Measurements from ENCODE around the gene CPA2.

Gene CPA2

GRCh38 chr7:130262448-130262847 is 4.2 kb upstream of the CPA2 start:
- H3K18ac ChIP-seq (ENCODE audit: low read length) = peak overlapping the region; percentile 6
- H3K27me3 ChIP-seq (ENCODE audit: control insufficient read depth in 3 of 3, insufficient read depth in 3 of 3, low read depth in 1 of 3, low read length in 3 of 3) = no peaks in the 10 kb centered on the region
- no CpG with 5 or more reads among the region's 2 CpGs for WGBS, 2 donors (ENCODE audit: extremely low coverage in 2 of 2, insufficient read length in 2 of 2, insufficient replicate concordance in 1 of 2)
- H3K23ac ChIP-seq (ENCODE audit: low read depth, low read length, poor library complexity) = no peak overlapping the region
- no peak overlapping the region for H2BK5ac ChIP-seq (ENCODE audit: low read length)
- no peaks in the 10 kb centered on the region for H3K79me1 ChIP-seq (ENCODE audit: low read depth, low read length)
- H3K4me1 ChIP-seq (ENCODE audit: control insufficient read depth in 2 of 2, insufficient read depth in 1 of 2, low read depth in 1 of 2, low read length in 2 of 2) = peaks cover 5 to 9% of the 10 kb centered on the region in 2 donors
- no peak overlapping the region for H3K4me3 ChIP-seq (ENCODE audit: low read length in 2 of 2)
- no peak overlapping the region for H2BK120ac ChIP-seq (ENCODE audit: low read depth, low read length)
- no peak overlapping the region for H2BK15ac ChIP-seq (ENCODE audit: low read length)
- peaks cover 2 to 31% of the 10 kb centered on the region in 2 donors for H3K9me3 ChIP-seq (replicated peaks in 1 of 2; ENCODE audit: control insufficient read depth in 2 of 2, insufficient read depth in 1 of 2, low read depth in 1 of 2, low read length in 2 of 2)
- H3K36me3 ChIP-seq (replicated peaks in 1 of 2; ENCODE audit: control insufficient read depth in 2 of 2, insufficient read depth in 2 of 2, low read length in 2 of 2) = no peaks in the 10 kb centered on the region
- H3K9ac ChIP-seq (ENCODE audit: low read depth, low read length, poor library complexity) = no peak overlapping the region
- peak overlapping the region; percentile 55 for H2AFZ ChIP-seq (ENCODE audit: low read length)
- no peak overlapping the region for H4K91ac ChIP-seq (ENCODE audit: low read depth, low read length, poor library complexity)
- no peak for DNase-seq (ENCODE audit: low spot score)
- H3K4ac ChIP-seq (ENCODE audit: low read length) = no peak overlapping the region
- peak overlapping the region; percentile 42 for H2AK5ac ChIP-seq (ENCODE audit: low read depth, low read length)
- H3K14ac ChIP-seq (ENCODE audit: low read length) = no peak overlapping the region
- H3K4me2 ChIP-seq (ENCODE audit: insufficient read depth, low read length, poor library complexity, severe bottlenecking) = no peak overlapping the region
- H3K27ac ChIP-seq (replicated peaks; ENCODE audit: low read length) = no peak overlapping the region
- no peak overlapping the region for H2BK12ac ChIP-seq (ENCODE audit: low read length)
- no peak overlapping the region for H4K8ac ChIP-seq (ENCODE audit: low read depth, low read length)

- H3K14ac ChIP-seq (ENCODE audit: low read length) = no peak overlapping the region
- no peak overlapping the region for H3K23ac ChIP-seq (ENCODE audit: low read depth, low read length, poor library complexity)
- peaks cover 0 to 26% of the 10 kb centered on the region in 2 donors for H3K9me3 ChIP-seq (replicated peaks in 1 of 2; ENCODE audit: control insufficient read depth in 2 of 2, insufficient read depth in 1 of 2, low read depth in 1 of 2, low read length in 2 of 2)
- WGBS, 2 donors (ENCODE audit: extremely low coverage in 2 of 2, insufficient read length in 2 of 2, insufficient replicate concordance in 1 of 2) = no CpG with 5 or more reads among the region's 2 CpGs
- no peak overlapping the region for H2BK120ac ChIP-seq (ENCODE audit: low read depth, low read length)
- no peak overlapping the region for H3K4me2 ChIP-seq (ENCODE audit: insufficient read depth, low read length, poor library complexity, severe bottlenecking)
- H4K8ac ChIP-seq (ENCODE audit: low read depth, low read length) = no peak overlapping the region
- H2AFZ ChIP-seq (ENCODE audit: low read length) = peak overlapping the region; percentile 55
- no peak overlapping the region for H3K18ac ChIP-seq (ENCODE audit: low read length)
- no peaks in the 10 kb centered on the region for H3K79me1 ChIP-seq (ENCODE audit: low read depth, low read length)
- no peak for DNase-seq (ENCODE audit: low spot score)
- H4K91ac ChIP-seq (ENCODE audit: low read depth, low read length, poor library complexity) = no peak overlapping the region
- H3K4me3 ChIP-seq (ENCODE audit: low read length in 2 of 2) = no peak overlapping the region
- no peak overlapping the region for H2BK12ac ChIP-seq (ENCODE audit: low read length)
- H3K27me3 ChIP-seq (ENCODE audit: control insufficient read depth in 3 of 3, insufficient read depth in 3 of 3, low read depth in 1 of 3, low read length in 3 of 3) = no peaks in the 10 kb centered on the region
- H2BK5ac ChIP-seq (ENCODE audit: low read length) = no peak overlapping the region
- no peaks in the 10 kb centered on the region for H3K36me3 ChIP-seq (replicated peaks in 1 of 2; ENCODE audit: control insufficient read depth in 2 of 2, insufficient read depth in 2 of 2, low read length in 2 of 2)
- peaks cover 5 to 9% of the 10 kb centered on the region in 2 donors for H3K4me1 ChIP-seq (ENCODE audit: control insufficient read depth in 2 of 2, insufficient read depth in 1 of 2, low read depth in 1 of 2, low read length in 2 of 2)
- no peak overlapping the region for H2BK15ac ChIP-seq (ENCODE audit: low read length)
- H2AK5ac ChIP-seq (ENCODE audit: low read depth, low read length) = no peak overlapping the region
- H3K4ac ChIP-seq (ENCODE audit: low read length) = no peak overlapping the region
- no peak overlapping the region for H3K9ac ChIP-seq (ENCODE audit: low read depth, low read length, poor library complexity)
- H3K27ac ChIP-seq (replicated peaks; ENCODE audit: low read length) = no peak overlapping the region
Measured at GRCh38 chr7:130263130-130263529, 3.5 kb upstream of the CPA2 start.

- H2BK120ac ChIP-seq (ENCODE audit: low read depth, low read length) = no peak overlapping the region
- no peak overlapping the region for H2AFZ ChIP-seq (ENCODE audit: low read length)
- H3K23ac ChIP-seq (ENCODE audit: low read depth, low read length, poor library complexity) = no peak overlapping the region
- H3K14ac ChIP-seq (ENCODE audit: low read length) = no peak overlapping the region
- no peak overlapping the region for H4K91ac ChIP-seq (ENCODE audit: low read depth, low read length, poor library complexity)
- no peak overlapping the region for H3K4me3 ChIP-seq (ENCODE audit: low read length in 2 of 2)
- no peak overlapping the region for H3K4me2 ChIP-seq (ENCODE audit: insufficient read depth, low read length, poor library complexity, severe bottlenecking)
- no peak overlapping the region for H3K9ac ChIP-seq (ENCODE audit: low read depth, low read length, poor library complexity)
- H4K8ac ChIP-seq (ENCODE audit: low read depth, low read length) = no peak overlapping the region
- H3K4ac ChIP-seq (ENCODE audit: low read length) = no peak overlapping the region
- no peak overlapping the region for H3K27ac ChIP-seq (replicated peaks; ENCODE audit: low read length)
- no peaks in the 10 kb centered on the region for H3K27me3 ChIP-seq (ENCODE audit: control insufficient read depth in 3 of 3, insufficient read depth in 3 of 3, low read depth in 1 of 3, low read length in 3 of 3)
- no peaks in the 10 kb centered on the region for H3K79me1 ChIP-seq (ENCODE audit: low read depth, low read length)
- no peak overlapping the region for H3K18ac ChIP-seq (ENCODE audit: low read length)
- H2BK5ac ChIP-seq (ENCODE audit: low read length) = no peak overlapping the region
- H3K9me3 ChIP-seq (replicated peaks in 1 of 2; ENCODE audit: control insufficient read depth in 2 of 2, insufficient read depth in 1 of 2, low read depth in 1 of 2, low read length in 2 of 2) = peaks cover 2 to 17% of the 10 kb centered on the region in 2 donors
- H2BK12ac ChIP-seq (ENCODE audit: low read length) = no peak overlapping the region
- no peak overlapping the region for H2BK15ac ChIP-seq (ENCODE audit: low read length)
- H3K4me1 ChIP-seq (ENCODE audit: control insufficient read depth in 2 of 2, insufficient read depth in 1 of 2, low read depth in 1 of 2, low read length in 2 of 2) = peaks cover 9 to 12% of the 10 kb centered on the region in 2 donors
- no peaks in the 10 kb centered on the region for H3K36me3 ChIP-seq (replicated peaks in 1 of 2; ENCODE audit: control insufficient read depth in 2 of 2, insufficient read depth in 2 of 2, low read length in 2 of 2)
- no peak for DNase-seq (ENCODE audit: low spot score)
- H2AK5ac ChIP-seq (ENCODE audit: low read depth, low read length) = no peak overlapping the region
- no CpG with 5 or more reads among the region's 1 CpG for WGBS, 2 donors (ENCODE audit: extremely low coverage in 2 of 2, insufficient read length in 2 of 2, insufficient replicate concordance in 1 of 2)
Measured at GRCh38 chr7:130266961-130267321, 278 bp downstream of the CPA2 start.

GRCh38 chr7:130268463-130269317 is 2.0 kb downstream of the CPA2 start:
- H3K4me1 ChIP-seq (ENCODE audit: control insufficient read depth in 2 of 2, insufficient read depth in 1 of 2, low read depth in 1 of 2, low read length in 2 of 2) = peaks cover 19 to 20% of the 10 kb centered on the region in 2 donors
- no peak overlapping the region for H3K27ac ChIP-seq (replicated peaks; ENCODE audit: low read length)
- H3K4ac ChIP-seq (ENCODE audit: low read length) = no peak overlapping the region
- no peaks in the 10 kb centered on the region for H3K79me1 ChIP-seq (ENCODE audit: low read depth, low read length)
- no peak overlapping the region for H2BK15ac ChIP-seq (ENCODE audit: low read length)
- H2AK5ac ChIP-seq (ENCODE audit: low read depth, low read length) = no peak overlapping the region
- no peak overlapping the region for H2BK120ac ChIP-seq (ENCODE audit: low read depth, low read length)
- H3K36me3 ChIP-seq (replicated peaks in 1 of 2; ENCODE audit: control insufficient read depth in 2 of 2, insufficient read depth in 2 of 2, low read length in 2 of 2) = no peaks in the 10 kb centered on the region
- H4K8ac ChIP-seq (ENCODE audit: low read depth, low read length) = no peak overlapping the region
- no peak for DNase-seq (ENCODE audit: low spot score)
- H3K4me2 ChIP-seq (ENCODE audit: insufficient read depth, low read length, poor library complexity, severe bottlenecking) = no peak overlapping the region
- peaks cover 2 to 16% of the 10 kb centered on the region in 2 donors for H3K9me3 ChIP-seq (replicated peaks in 1 of 2; ENCODE audit: control insufficient read depth in 2 of 2, insufficient read depth in 1 of 2, low read depth in 1 of 2, low read length in 2 of 2)
- no peak overlapping the region for H2AFZ ChIP-seq (ENCODE audit: low read length)
- H2BK5ac ChIP-seq (ENCODE audit: low read length) = no peak overlapping the region
- H2BK12ac ChIP-seq (ENCODE audit: low read length) = no peak overlapping the region
- H3K23ac ChIP-seq (ENCODE audit: low read depth, low read length, poor library complexity) = no peak overlapping the region
- H3K4me3 ChIP-seq (ENCODE audit: low read length in 2 of 2) = no peak overlapping the region
- no peak overlapping the region for H3K9ac ChIP-seq (ENCODE audit: low read depth, low read length, poor library complexity)
- no CpG with 5 or more reads among the region's 6 CpGs for WGBS, 2 donors (ENCODE audit: extremely low coverage in 2 of 2, insufficient read length in 2 of 2, insufficient replicate concordance in 1 of 2)
- no peak overlapping the region for H3K14ac ChIP-seq (ENCODE audit: low read length)
- H3K18ac ChIP-seq (ENCODE audit: low read length) = no peak overlapping the region
- H3K27me3 ChIP-seq (ENCODE audit: control insufficient read depth in 3 of 3, insufficient read depth in 3 of 3, low read depth in 1 of 3, low read length in 3 of 3) = no peaks in the 10 kb centered on the region
- H4K91ac ChIP-seq (ENCODE audit: low read depth, low read length, poor library complexity) = no peak overlapping the region
